Hepatocyte (in vitro differentiated cells): ENCODE results near the gene LTK.

Source experiments
- CTCF ChIP-seq: fragments of 200-600 bp; sonication (generic); IDR thresholded peaks from 2 replicates; pipeline ENCODE4 v1.5.1; 2016; ENCODE audit warnings: antibody characterized with exemption, mild to moderate bottlenecking; ENCODE audit not compliant: poor library complexity
- EZH2 ChIP-seq: fragments of 200-600 bp; sonication (generic); IDR thresholded peaks from 2 replicates; pipeline ENCODE4 v1.6.1; 2016; ENCODE audit warnings: antibody characterized with exemption, mild to moderate bottlenecking, borderline replicate concordance
- EZH2phosphoT487 ChIP-seq: fragments of 200-600 bp; sonication (generic); IDR thresholded peaks from one replicate; pipeline ENCODE4 v1.6.1; 2018; ENCODE audit warnings: antibody characterized with exemption, mild to moderate bottlenecking, low read depth, moderate library complexity; ENCODE audit not compliant: unreplicated experiment, severe bottlenecking

DNA sequence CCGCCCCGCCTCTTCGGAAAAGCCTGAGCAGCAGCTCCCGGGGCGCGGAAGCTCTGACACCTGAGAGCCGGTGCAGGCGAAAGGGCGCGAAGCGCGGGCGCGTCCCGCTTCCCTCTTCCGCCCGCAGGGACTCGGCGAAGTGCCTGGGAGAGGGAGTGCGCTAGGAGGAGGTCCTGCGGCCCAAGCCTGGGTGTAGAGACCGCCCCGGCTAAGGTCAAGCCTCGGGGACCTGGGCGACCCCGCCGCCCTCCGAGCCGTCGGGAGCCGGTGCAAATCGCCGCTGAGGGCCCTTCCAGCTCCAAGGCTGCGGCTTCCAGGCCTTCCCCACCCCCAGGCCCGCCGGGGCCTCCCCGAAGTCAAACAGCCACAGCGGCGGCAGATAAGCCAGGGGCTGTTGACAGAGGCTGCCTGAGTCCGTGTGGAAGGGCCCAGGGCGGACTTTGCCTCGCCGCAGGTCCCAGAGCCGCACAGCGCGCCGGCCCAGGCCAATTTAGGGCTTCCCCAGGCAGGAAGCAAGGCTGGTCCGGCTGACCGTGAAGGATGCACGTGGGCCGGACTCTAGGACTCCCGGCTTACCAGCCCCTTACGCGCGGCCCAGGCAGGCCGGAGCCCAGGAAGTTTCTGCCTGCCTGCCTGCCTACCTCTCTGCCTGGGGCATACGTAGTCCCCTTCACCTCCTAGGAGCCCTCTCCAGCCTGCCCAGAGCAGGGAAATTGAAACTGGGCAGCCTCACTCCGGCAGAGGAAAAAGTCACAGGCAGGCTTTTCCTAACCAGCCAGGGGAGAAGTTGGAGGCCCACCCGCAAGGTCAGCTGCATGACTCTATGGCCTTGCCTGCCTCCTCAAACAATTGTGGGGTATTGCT is 17.7 kb downstream of the LTK start:
- no peak for TF ChIP-seq CTCF
- TF ChIP-seq EZH2phosphoT487 = peak; percentile 24
- peak; percentile 52 for TF ChIP-seq EZH2
